HCT116 (cell line): ENCODE measurements around the gene BLTP3A. TPM values are rescaled to one million over a fixed set of nuclear protein-coding genes. Genes with fewer than 3 reads are reported as not detected.

ENCODE experiments used
- ATAC-seq: fragments of 200-7000 bp; cut with Tn5 transposase; 2 replicates; pipeline ENCODE4 v1.9.1; 2020; ENCODE audit warnings: mild to moderate bottlenecking, moderate library complexity
- BruUV-seq: library from RNA; stranded (reverse); fragments of 400-500 nt; replicated peaks from 2 replicates; lab custom pipeline; 2021; lab: Mats Ljungman, UMichigan
- CTCF ChIA-PET: fragments of 300-600 bp; sonication (Branson Sonifier 250); formaldehyde crosslinking; loops from one replicate; lab custom pipeline; 2021; ENCODE audit warnings: antibody characterized with exemption; lab: Charles Lee
- POLR2A ChIA-PET: fragments of 300-600, 350-600 bp; sonication (Branson Sonifier 250); formaldehyde crosslinking; loops from one replicate; lab custom pipeline; 2021; ENCODE audit warnings: antibody characterized with exemption; lab: Charles Lee
- RAD21 ChIA-PET, 2 experiments: fragments of 300-600 bp; sonication (Branson Sonifier 250); formaldehyde crosslinking; loops; one replicate each; lab custom pipeline; 2023; ENCODE audit warnings: low total read pairs in 2 of 2; ENCODE audit not compliant: uncharacterized antibody in 2 of 2, unreplicated experiment in 2 of 2, low non-redundant PET in 1 of 2; lab: Charles Lee
- DNase-seq: peaks from one replicate; pipeline ENCODE4 v3.0.0-alpha.2; 2010; ENCODE audit warnings: low read depth, low spot score
- H2AFZ ChIP-seq: fragments of 200-600 bp; shearing (Covaris generic), sonication (generic); 2 replicates; pipeline ENCODE4 v1.6.1; 2017; ENCODE audit warnings: low read depth, mixed run types, mixed read lengths, antibody characterized with exemption, low read length; ENCODE audit not compliant: poor library complexity, severe bottlenecking
- H3K27ac ChIP-seq: 2 replicates; pipeline ENCODE4 v1.5.1; 2012; ENCODE audit warnings: low read depth, low read length
- H3K27me3 ChIP-seq: fragments of 200-600 bp; sonication (generic); 2 replicates; pipeline ENCODE4 v1.6.1; 2016; ENCODE audit warnings: mixed run types, low read length, mixed read lengths; ENCODE audit not compliant: insufficient read depth
- H3K36me3 ChIP-seq, 2 experiments: fragments of 200-500 bp in 1 of 2; fragments of 200-600 bp in 1 of 2; sonication (Bioruptor generic) in 1 of 2; sonication (generic) in 1 of 2; 2 replicates each; pipeline versions ENCODE4 v1.5.1 to v1.6.1; 2014 to 2016; ENCODE audit warnings: low read length in 2 of 2, inconsistent platforms in 1 of 2, mixed read lengths in 1 of 2, mixed run types in 1 of 2; ENCODE audit not compliant: insufficient read depth in 2 of 2, control insufficient read depth in 1 of 2
- H3K4me1 ChIP-seq, 2 experiments: fragments of 200-600 bp in 1 of 2; sonication (generic) in 1 of 2; 2 replicates each; pipeline versions ENCODE4 v1.5.1 to v1.6.1; 2012 to 2017; ENCODE audit warnings: low read length in 2 of 2, inconsistent platforms in 1 of 2, mild to moderate bottlenecking in 1 of 2, mixed read lengths in 1 of 2, mixed run types in 1 of 2, moderate library complexity in 1 of 2; ENCODE audit not compliant: insufficient read depth in 2 of 2, control insufficient read depth in 1 of 2
- H3K4me2 ChIP-seq: fragments of 200-600 bp; sonication (generic); 2 replicates; pipeline ENCODE4 v1.6.1; 2017; ENCODE audit warnings: mixed run types, low read length, mixed read lengths
- H3K4me3 ChIP-seq, 2 experiments: fragments of 200-600 bp in 1 of 2; sonication (generic) in 1 of 2; replicated peaks in 1 of 2; 2 replicates each; pipeline ENCODE4 v1.5.1; 2011 to 2016; ENCODE audit warnings: low read length in 2 of 2, control low read depth in 1 of 2, low read depth in 1 of 2, mild to moderate bottlenecking in 1 of 2, mixed read lengths in 1 of 2, mixed run types in 1 of 2
- H3K79me2 ChIP-seq: fragments of 200-600 bp; sonication (generic); 2 replicates; pipeline ENCODE4 v1.6.1; 2017; ENCODE audit warnings: mild to moderate bottlenecking, mixed run types, low read length, moderate library complexity, mixed read lengths; ENCODE audit not compliant: insufficient read depth
- H3K9ac ChIP-seq: fragments of 200-600 bp; sonication (generic); 2 replicates; pipeline ENCODE4 v1.6.1; 2016; ENCODE audit warnings: low read length, mixed read lengths
- H3K9me2 ChIP-seq: fragments of 200-600 bp; sonication (generic), shearing (Covaris generic); 2 replicates; pipeline ENCODE4 v1.6.1; 2017; ENCODE audit warnings: mixed run types, mild to moderate bottlenecking, moderate library complexity; ENCODE audit not compliant: insufficient read depth
- H3K9me3 ChIP-seq, 2 experiments: fragments of 200-500 bp in 1 of 2; fragments of 200-600 bp in 1 of 2; sonication (Bioruptor generic) in 1 of 2; sonication (generic) in 1 of 2; 2 replicates each; pipeline ENCODE4 v1.6.1; 2014 to 2017; ENCODE audit warnings: low read length in 2 of 2, mixed read lengths in 2 of 2, inconsistent platforms in 1 of 2, low read depth in 1 of 2, mild to moderate bottlenecking in 1 of 2, mixed run types in 1 of 2, moderate library complexity in 1 of 2; ENCODE audit not compliant: control insufficient read depth in 1 of 2, insufficient read depth in 1 of 2
- H4K20me1 ChIP-seq: fragments of 200-600 bp; sonication (generic), shearing (Covaris generic); 2 replicates; pipeline ENCODE4 v1.6.1; 2017; ENCODE audit warnings: mixed run types, mild to moderate bottlenecking, moderate library complexity; ENCODE audit not compliant: insufficient read depth
- CEBPB ChIP-seq: IDR thresholded peaks from 2 replicates; pipeline ENCODE4 v1.6.1; 2012; ENCODE audit warnings: low read depth
- CTCF ChIP-seq, 3 experiments: fragments of 200-600 bp in 1 of 3; sonication (generic) in 1 of 3; IDR thresholded peaks in 2 of 3; conservative IDR thresholded peaks in 1 of 3; 2 replicates each; pipeline ENCODE4 v1.5.1; 2012 to 2017; ENCODE audit warnings: low read depth in 2 of 3, low read length in 2 of 3, antibody characterized with exemption in 1 of 3, borderline replicate concordance in 1 of 3, control low read depth in 1 of 3, mild to moderate bottlenecking in 1 of 3, mixed read lengths in 1 of 3, mixed run types in 1 of 3, moderate library complexity in 1 of 3; ENCODE audit not compliant: insufficient read depth in 1 of 3
- FOSL1 ChIP-seq: IDR thresholded peaks from 2 replicates; pipeline ENCODE4 v1.6.1; 2012; ENCODE audit warnings: low read depth
- MAX ChIP-seq: IDR thresholded peaks from 2 replicates; pipeline ENCODE4 v1.6.1; 2012
- POLR2A ChIP-seq: IDR thresholded peaks from 2 replicates; pipeline ENCODE4 v1.7.0; 2011; ENCODE audit warnings: borderline replicate concordance; ENCODE audit not compliant: insufficient read depth, insufficient read length; ENCODE audit errors: extremely low read depth
- RAD21 ChIP-seq: IDR thresholded peaks from 2 replicates; pipeline ENCODE4 v1.6.1; 2012; ENCODE audit warnings: low read depth, mild to moderate bottlenecking
- REST ChIP-seq: IDR thresholded peaks from 2 replicates; pipeline ENCODE4 v1.6.1; 2012; ENCODE audit warnings: low read depth
- SRF ChIP-seq: IDR thresholded peaks from 2 replicates; pipeline ENCODE4 v1.6.1; 2012; ENCODE audit warnings: low read depth
- ZFX ChIP-seq: fragments of 450-650 bp; IDR thresholded peaks from 2 replicates; pipeline ENCODE4 v1.6.1; 2017
- intact Hi-C: fragments of 100-400 bp; cut with micrococcal nuclease; formaldehyde crosslinking; loops from 2 replicates; pipeline ENCODE4 v1.10.0; 2022
- total RNA-seq: library from RNA; stranded (reverse); gene quantifications from one replicate; pipeline ENCODE4 v1.2.1, GENCODE V29; 2021; ENCODE audit not compliant: unreplicated experiment

BLTP3A gene
- total RNA-seq, 1 experiment from 2014 or later, result 21.5 TPM

- Histone ChIP-seq H3K36me3 (peaks cover 52 to 65% of the 10 kb centered on the region in 2 experiments), H3K4me1 (no peaks in the 10 kb centered on the region), H3K4me2 (no peak overlapping the region), H3K9me2 (no peaks in the 10 kb centered on the region), H3K4me3 (no peak overlapping the region), H3K9ac (no peak overlapping the region), H3K9me3 (no peaks in the 10 kb centered on the region), H3K79me2 (peaks cover 45% of the 10 kb centered on the region), H3K27ac (no peak overlapping the region), H3K27me3 (no peaks in the 10 kb centered on the region), H2AFZ (no peak overlapping the region), H4K20me1 (no peaks in the 10 kb centered on the region; the same call in none of the 2 replicates)
- ATAC-seq, result no peak
- ChIA-PET POLR2A (no interaction called here), RAD21 (no interaction called here), CTCF (interaction anchor here (0.6 kb wide), 1 partner anchor 613 kb away, joined by 3 read pairs; no protein-coding TSS in a partner anchor)
- TF ChIP-seq SRF (no peak), CEBPB (no peak), FOSL1 (no peak)
- intact Hi-C loops, result no loop called here
- BruUV-seq, result no TSS peak
- DNase-seq, result no peak
Measured at GRCh38 chr6:34771727-34772126, 20.2 kb upstream of the BLTP3A start.

- ChIA-PET CTCF (no interaction called here), POLR2A (interaction anchor here (0.6 kb wide), 1 partner anchor 11 kb away, joined by 3 read pairs; no protein-coding TSS in a partner anchor), RAD21 (no interaction called here)
- no peak overlapping the region for H3K9ac ChIP-seq
- BruUV-seq, result no TSS peak
- intact Hi-C loops, result no loop called here
- H3K4me2 ChIP-seq, result no peak overlapping the region
- ATAC-seq, result no peak
- no peak overlapping the region for H3K4me3 ChIP-seq
- H3K36me3 ChIP-seq, result peaks cover 48 to 56% of the 10 kb centered on the region in 2 experiments
- H3K27ac ChIP-seq, result no peak overlapping the region
- no peaks in the 10 kb centered on the region; the same call in 1 of the 2 replicates for H4K20me1 ChIP-seq
- no peaks in the 10 kb centered on the region for H3K4me1 ChIP-seq
- no peaks in the 10 kb centered on the region for H3K27me3 ChIP-seq
- DNase-seq, result no peak
- peaks cover 38% of the 10 kb centered on the region for H3K79me2 ChIP-seq
- no peaks in the 10 kb centered on the region for H3K9me3 ChIP-seq
- TF ChIP-seq REST (no peak), POLR2A (no peak), RAD21 (no peak), CTCF (IDR thresholded peaks at IDR 0.05 in 2 of 3, conservative IDR thresholded peaks at IDR 0.05 in 1 of 3; ENCODE audit: borderline replicate concordance in 1 of 3, insufficient read depth in 1 of 3, low read depth in 2 of 3, low read length in 2 of 3) (no peak), MAX (no peak), ZFX (no peak)
- H2AFZ ChIP-seq, result no peak overlapping the region
- no peaks in the 10 kb centered on the region for H3K9me2 ChIP-seq
Measured at GRCh38 chr6:34772940-34773339, 18.9 kb upstream of the BLTP3A start.
